OCI-LY3 (cell line): ENCODE data around the gene ANKRD55.

ENCODE experiments used
- H2AFZ ChIP-seq: fragments of 200-600, 300-600 bp; shearing (Covaris generic); 2 replicates; pipeline ENCODE4 v1.6.0; 2014; ENCODE audit warnings: antibody characterized with exemption, low read depth, low read length
- H3K27ac ChIP-seq: fragments of 200-600, 300-600 bp; sonication (generic); 2 replicates; pipeline ENCODE4 v1.5.1; 2014; ENCODE audit warnings: mild to moderate bottlenecking, low read length, moderate library complexity, mixed read lengths
- H3K27me3 ChIP-seq: fragments of 200-600, 300-600 bp; sonication (generic); 2 replicates; pipeline ENCODE4 v1.6.1; 2014; ENCODE audit warnings: low read depth, low read length, mixed read lengths
- H3K36me3 ChIP-seq: fragments of 200-600, 300-600 bp; sonication (generic); replicated peaks from 2 replicates; pipeline ENCODE3; 2014; ENCODE audit warnings: low read depth, low read length, mixed read lengths
- H3K4me1 ChIP-seq: fragments of 300-600, 200-600 bp; sonication (generic); 2 replicates; pipeline ENCODE4 v1.6.1; 2014; ENCODE audit warnings: low read length, mixed read lengths
- H3K4me2 ChIP-seq: fragments of 200-600, 300-600 bp; sonication (generic); 2 replicates; pipeline ENCODE4 v1.6.1; 2014; ENCODE audit warnings: low read length, mixed read lengths
- H3K4me3 ChIP-seq: fragments of 300-600, 200-600 bp; sonication (generic); 2 replicates; pipeline ENCODE4 v1.5.1; 2014; ENCODE audit warnings: antibody characterized with exemption, mild to moderate bottlenecking, low read length, moderate library complexity
- H3K79me2 ChIP-seq: fragments of 300-600, 200-600 bp; shearing (Covaris generic); 2 replicates; pipeline ENCODE4 v1.6.1; 2014; ENCODE audit warnings: mild to moderate bottlenecking, low read length, mixed read lengths
- H3K9ac ChIP-seq: fragments of 300-600, 200-600 bp; shearing (Covaris generic); 2 replicates; pipeline ENCODE4 v1.6.0; 2014; ENCODE audit warnings: mild to moderate bottlenecking, low read length, moderate library complexity
- H3K9me3 ChIP-seq: fragments of 200-600, 300-600 bp; shearing (Covaris generic); 2 replicates; pipeline ENCODE4 v1.6.1; 2014; ENCODE audit warnings: low read length, mixed read lengths; ENCODE audit not compliant: insufficient read depth
- H4K20me1 ChIP-seq: fragments of 200-600, 300-600 bp; sonication (generic); 2 replicates; pipeline ENCODE4 v1.6.1; 2016; ENCODE audit warnings: low read length, mixed read lengths; ENCODE audit not compliant: insufficient read depth
- CTCF ChIP-seq: fragments of 200-600, 300-600 bp; sonication (generic); IDR thresholded peaks from 2 replicates; pipeline ENCODE4 v1.5.1; 2014; ENCODE audit warnings: antibody characterized with exemption, low read length, low read depth
- EZH2phosphoT487 ChIP-seq: fragments of 200-600 bp; shearing (Covaris generic); IDR thresholded peaks from 2 replicates; pipeline ENCODE4 v1.6.1; 2018; ENCODE audit warnings: antibody characterized with exemption, mixed run types, low read depth

ANKRD55 gene

DNA sequence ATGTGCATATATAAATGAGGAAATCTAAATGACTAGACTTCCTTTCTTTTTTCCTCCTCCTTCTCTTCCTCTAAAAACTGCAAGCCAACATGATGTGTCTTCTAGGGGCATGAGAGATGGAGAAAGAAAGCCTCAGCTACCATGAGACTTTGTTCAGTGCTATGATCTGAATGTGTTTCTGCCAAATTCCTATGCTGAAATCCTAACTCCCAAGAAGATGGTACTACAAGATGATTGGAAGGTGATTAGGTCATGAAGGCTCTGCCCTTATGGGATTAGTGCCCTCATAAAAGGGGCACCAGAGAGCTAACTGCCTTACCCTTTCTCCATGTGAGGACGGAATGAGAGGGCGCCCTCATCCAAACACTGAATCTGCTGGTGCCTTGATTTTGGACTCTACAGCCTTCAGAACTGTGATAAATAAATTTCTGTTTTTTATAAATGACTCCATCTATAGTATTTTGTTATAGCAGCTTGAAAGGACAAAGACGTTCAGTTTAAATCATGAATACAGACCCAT, 166.1 kb downstream of the ANKRD55 start:
- no peak overlapping the region for H2AFZ ChIP-seq
- H3K4me1 ChIP-seq: peaks cover 39% of the 10 kb centered on the region
- no peak overlapping the region for H3K4me3 ChIP-seq
- H3K4me2 ChIP-seq: no peak overlapping the region
- no peaks in the 10 kb centered on the region for H3K79me2 ChIP-seq
- H3K27ac ChIP-seq: no peak overlapping the region
- H4K20me1 ChIP-seq: no peaks in the 10 kb centered on the region
- peaks cover 15% of the 10 kb centered on the region; the same call in 1 of the 2 replicates for H3K27me3 ChIP-seq
- no peaks in the 10 kb centered on the region for H3K36me3 ChIP-seq
- no peak overlapping the region for H3K9ac ChIP-seq
- TF ChIP-seq CTCF: no peak
- no peak for TF ChIP-seq EZH2phosphoT487
- H3K9me3 ChIP-seq: no peaks in the 10 kb centered on the region

- no peak overlapping the region for H3K4me3 ChIP-seq
- TF ChIP-seq CTCF (no peak), EZH2phosphoT487 (no peak)
- H3K4me1 ChIP-seq: peaks cover 28% of the 10 kb centered on the region
- H3K27ac ChIP-seq: no peak overlapping the region
- peak overlapping the region; percentile 42 for H3K4me2 ChIP-seq
- H3K36me3 ChIP-seq: no peaks in the 10 kb centered on the region
- H3K79me2 ChIP-seq: no peaks in the 10 kb centered on the region
- no peaks in the 10 kb centered on the region for H3K9me3 ChIP-seq
- no peak overlapping the region for H3K9ac ChIP-seq
- no peak overlapping the region for H2AFZ ChIP-seq
- H3K27me3 ChIP-seq: peaks cover 26% of the 10 kb centered on the region
- no peaks in the 10 kb centered on the region for H4K20me1 ChIP-seq
Observed at GRCh38 chr5:56064984-56065383, 168.1 kb downstream of the ANKRD55 start.

DNA sequence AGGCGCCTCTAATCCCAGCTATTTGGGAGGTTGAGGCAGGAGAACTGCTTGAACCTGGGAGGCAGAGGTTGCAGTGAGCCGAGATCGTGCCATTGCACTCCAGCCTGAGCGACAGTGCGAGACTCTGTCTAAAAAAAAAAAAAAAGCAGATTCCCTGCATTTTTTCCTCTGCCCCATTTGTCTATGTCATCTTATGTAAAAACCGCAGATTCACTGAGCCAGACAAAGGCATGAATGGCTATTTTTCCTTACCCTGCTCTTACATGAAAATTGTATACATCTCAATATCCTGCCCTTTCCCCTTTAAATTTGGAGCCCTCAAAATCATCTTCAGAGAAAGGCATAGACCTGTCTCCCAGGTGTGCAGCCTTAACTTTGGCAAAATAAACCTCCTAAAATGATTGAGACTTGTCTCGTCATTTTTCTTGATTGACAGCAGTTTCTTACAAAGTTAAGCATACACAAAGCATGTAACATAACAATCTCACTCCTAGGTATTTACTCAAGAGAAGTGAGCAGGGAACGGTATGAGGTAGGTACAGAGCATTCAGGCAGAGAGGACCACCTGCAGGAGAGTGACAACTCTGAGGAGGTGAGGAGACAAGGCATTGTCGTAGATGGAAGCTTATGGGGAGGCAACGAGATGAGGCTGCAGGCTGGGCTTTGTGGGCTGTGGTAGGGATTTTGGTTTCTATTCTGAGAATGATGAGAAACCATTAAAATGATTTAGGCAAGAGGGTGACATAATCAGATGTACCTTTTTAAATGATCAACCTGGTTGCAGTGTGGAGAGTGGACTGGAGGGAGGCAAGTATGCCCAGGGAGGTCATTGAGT, 172.6 kb downstream of the ANKRD55 start:
- no peak overlapping the region for H3K27ac ChIP-seq
- no peak overlapping the region for H3K9ac ChIP-seq
- no peak overlapping the region for H3K4me2 ChIP-seq

More for the DNA sequence above, 172.6 kb downstream of the ANKRD55 start:
- Histone ChIP-seq H3K4me3 (no peak overlapping the region), H4K20me1 (no peaks in the 10 kb centered on the region), H3K36me3 (no peaks in the 10 kb centered on the region), H2AFZ (no peak overlapping the region), H3K79me2 (no peaks in the 10 kb centered on the region), H3K9me3 (no peaks in the 10 kb centered on the region), H3K4me1 (peaks cover 45% of the 10 kb centered on the region), H3K27me3 (peaks cover 20% of the 10 kb centered on the region)
- TF ChIP-seq CTCF (no peak), EZH2phosphoT487 (no peak)
